Liver (tissue), 9 donors: ENCODE measurements around the gene COX20. TPM values are rescaled to one million over a fixed set of nuclear protein-coding genes. Genes with fewer than 3 reads are reported as not detected.

ENCODE experiments used
- DNase-seq: peaks from one replicate; pipeline ENCODE4 v3.0.0-alpha.2; 2017; ENCODE audit warnings: low spot score
- H3K27ac ChIP-seq, 2 donors: one replicate each; pipeline ENCODE4 v1.7.0; 2013; ENCODE audit warnings: inconsistent platforms in 2 of 2, low read length in 2 of 2, control low read depth in 1 of 2, low read depth in 1 of 2, mild to moderate bottlenecking in 1 of 2
- H3K27me3 ChIP-seq, 4 donors: one replicate each; pipeline versions ENCODE4 v1.6.1 to v1.7.0; 2013; ENCODE audit warnings: low read length in 3 of 4, inconsistent platforms in 1 of 4, mild to moderate bottlenecking in 1 of 4, moderate library complexity in 1 of 4; ENCODE audit not compliant: control insufficient read depth in 4 of 4, insufficient read depth in 4 of 4
- H3K36me3 ChIP-seq, 4 donors: one replicate each; pipeline versions ENCODE4 v1.6.1 to v1.7.0; 2013; ENCODE audit warnings: low read length in 3 of 4, mild to moderate bottlenecking in 3 of 4, low read depth in 1 of 4, moderate library complexity in 1 of 4; ENCODE audit not compliant: control insufficient read depth in 4 of 4, insufficient read depth in 3 of 4
- H3K4me1 ChIP-seq, 4 donors: one replicate each; pipeline versions ENCODE4 v1.6.1 to v1.7.0; 2013; ENCODE audit warnings: low read length in 3 of 4, mild to moderate bottlenecking in 3 of 4, moderate library complexity in 1 of 4; ENCODE audit not compliant: control insufficient read depth in 4 of 4, insufficient read depth in 4 of 4
- H3K4me3 ChIP-seq, 3 donors: one replicate each; pipeline versions ENCODE4 v1.6.1 to v1.7.0; 2013; ENCODE audit warnings: low read length in 3 of 3, control low read depth in 1 of 3, low read depth in 1 of 3, mild to moderate bottlenecking in 1 of 3
- H3K9ac ChIP-seq, 2 donors: one replicate each; pipeline ENCODE4 v1.7.0; 2013; ENCODE audit warnings: low read length in 2 of 2, mild to moderate bottlenecking in 2 of 2, moderate library complexity in 2 of 2, control low read depth in 1 of 2, low read depth in 1 of 2
- H3K9me3 ChIP-seq, 4 donors: one replicate each; pipeline versions ENCODE4 v1.6.1 to v1.7.0; 2013; ENCODE audit warnings: low read length in 3 of 4; ENCODE audit not compliant: control insufficient read depth in 4 of 4
- EGR1 ChIP-seq, 2 donors: IDR thresholded peaks; 2 replicates each; pipeline ENCODE4 v1.6.1; 2016 to 2018; ENCODE audit warnings: antibody characterized with exemption in 2 of 2, low read depth in 2 of 2
- FOXA1 ChIP-seq: IDR thresholded peaks from 2 replicates; pipeline ENCODE4 v1.6.1; 2016; ENCODE audit warnings: antibody characterized with exemption
- FOXA2 ChIP-seq: IDR thresholded peaks from 2 replicates; pipeline ENCODE4 v1.6.1; 2016; ENCODE audit warnings: antibody characterized with exemption
- GABPA ChIP-seq, 2 donors: IDR thresholded peaks in 1 of 2; conservative IDR thresholded peaks in 1 of 2; 2 replicates each; pipeline ENCODE4 v1.6.1; 2016; ENCODE audit warnings: antibody characterized with exemption in 2 of 2, mild to moderate bottlenecking in 1 of 2, moderate library complexity in 1 of 2
- HNF4A ChIP-seq, 2 donors: conservative IDR thresholded peaks; 2 replicates each; pipeline ENCODE4 v1.6.1; 2016; ENCODE audit warnings: antibody characterized with exemption in 2 of 2, mild to moderate bottlenecking in 2 of 2
- HNF4G ChIP-seq: IDR thresholded peaks from 2 replicates; pipeline ENCODE4 v1.6.1; 2016; ENCODE audit warnings: antibody characterized with exemption
- JUND ChIP-seq, 2 donors: IDR thresholded peaks; 2 replicates each; pipeline ENCODE4 v1.6.1; 2016; ENCODE audit warnings: antibody characterized with exemption in 2 of 2
- NR2F2 ChIP-seq: IDR thresholded peaks from 2 replicates; pipeline ENCODE4 v1.6.1; 2016; ENCODE audit warnings: antibody characterized with exemption
- RAD21 ChIP-seq, 2 donors: IDR thresholded peaks; 2 replicates each; pipeline ENCODE4 v1.6.1; 2016; ENCODE audit warnings: antibody characterized with exemption in 2 of 2, mild to moderate bottlenecking in 2 of 2
- RXRA ChIP-seq, 2 donors: IDR thresholded peaks; 2 replicates each; pipeline ENCODE4 v1.6.1; 2017 to 2018; ENCODE audit warnings: antibody characterized with exemption in 2 of 2, mild to moderate bottlenecking in 1 of 2
- SP1 ChIP-seq: IDR thresholded peaks from 2 replicates; pipeline ENCODE4 v1.6.1; 2018; ENCODE audit warnings: antibody characterized with exemption, mild to moderate bottlenecking
- TAF1 ChIP-seq: conservative IDR thresholded peaks from 2 replicates; pipeline ENCODE4 v1.6.1; 2016; ENCODE audit warnings: antibody characterized with exemption, mild to moderate bottlenecking
- YY1 ChIP-seq: IDR thresholded peaks from 2 replicates; pipeline ENCODE4 v1.6.1; 2016; ENCODE audit warnings: antibody characterized with exemption, mild to moderate bottlenecking
- WGBS: extraction: QIAGEN DNeasy Blood & Tissue Kit; methylation state at CpG from one replicate; pipeline ENCODE4 v1.1.7; 2013; 5-methylcytosine and 5-hydroxymethylcytosine counted together
- polyA plus RNA-seq, 2 donors: library from polyadenylated mRNA; stranded (reverse) in 1 of 2; unstranded in 1 of 2; fragments of 200-250 nt in 1 of 2; fragments of >200 nt in 1 of 2; fragmentation: Nextera tagmentation in 1 of 2; extraction: Ambion mirVana in 1 of 2; gene quantifications; one replicate each; pipeline versions ENCODE4 v1.2.1 to v1.2.3, GENCODE V29; 2013 to 2015
- total RNA-seq, 2 donors: library from RNA; depleted of rRNA; stranded (reverse); fragments of >200 nt; gene quantifications; one replicate each; pipeline ENCODE4 v1.2.3, GENCODE V29; 2014
- TF ChIP-seq, protein P1 (sequence below): fragments of 150-350 bp; IDR thresholded peaks from 2 replicates; pipeline ENCODE4 v1.5.1; 2017; ENCODE audit warnings: improper control_type of control experiment, low read depth, low read length; ENCODE audit not compliant: missing input control
- TF ChIP-seq, protein P2 (sequence below): IDR thresholded peaks from 2 replicates; pipeline ENCODE4 v1.6.1; 2016; ENCODE audit warnings: antibody characterized with exemption
- TF ChIP-seq, protein P3 (sequence below): IDR thresholded peaks from 2 replicates; pipeline ENCODE4 v1.6.1; 2016; ENCODE audit warnings: antibody characterized with exemption
- TF ChIP-seq, protein P4 (sequence below): IDR thresholded peaks from 2 replicates; pipeline ENCODE4 v1.6.1; 2016; ENCODE audit warnings: antibody characterized with exemption, mild to moderate bottlenecking
- TF ChIP-seq, protein P5 (sequence below): IDR thresholded peaks from 2 replicates; pipeline ENCODE4 v1.6.1; 2016; ENCODE audit warnings: antibody characterized with exemption
- donor health status: healthy.
- donor health status: healthy.
- donor health status: healthy.
- donor health status: healthy.
- donor health status: healthy.

The COX20 gene
- total and polyA plus RNA-seq, 4 donors: 16.7 to 45.7 (median 19.0) TPM

DNA sequence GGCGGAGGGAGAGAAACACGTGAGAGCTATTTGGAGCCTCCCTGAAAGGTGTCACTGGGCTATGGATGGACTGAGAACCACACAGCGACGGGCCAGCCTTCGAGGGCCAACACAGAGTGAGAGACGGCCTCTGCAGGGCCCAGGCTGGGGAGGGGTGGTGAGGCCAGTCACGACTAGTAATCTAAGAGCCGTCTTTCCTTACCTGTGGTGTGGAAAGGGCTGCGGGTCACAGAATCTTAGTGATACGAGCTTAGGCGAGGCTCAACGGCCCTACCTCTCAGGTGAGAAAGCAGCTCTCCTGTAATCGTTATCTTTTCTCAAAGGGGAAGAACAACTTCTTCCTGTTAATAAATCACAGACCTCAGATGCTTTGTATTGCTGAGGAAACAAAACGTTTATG, 33.4 kb upstream of the COX20 start:
- DNase-seq: no peak
- no peaks in the 10 kb centered on the region for H3K4me1 ChIP-seq
- no peak overlapping the region for H3K27ac ChIP-seq
- WGBS: 67% methylated on average over 14 of the region's 14 CpGs
- H3K9me3 ChIP-seq: no peaks in the 10 kb centered on the region
- H3K4me3 ChIP-seq: no peak overlapping the region
- no peak overlapping the region for H3K9ac ChIP-seq
- TF ChIP-seq, protein P1, sequence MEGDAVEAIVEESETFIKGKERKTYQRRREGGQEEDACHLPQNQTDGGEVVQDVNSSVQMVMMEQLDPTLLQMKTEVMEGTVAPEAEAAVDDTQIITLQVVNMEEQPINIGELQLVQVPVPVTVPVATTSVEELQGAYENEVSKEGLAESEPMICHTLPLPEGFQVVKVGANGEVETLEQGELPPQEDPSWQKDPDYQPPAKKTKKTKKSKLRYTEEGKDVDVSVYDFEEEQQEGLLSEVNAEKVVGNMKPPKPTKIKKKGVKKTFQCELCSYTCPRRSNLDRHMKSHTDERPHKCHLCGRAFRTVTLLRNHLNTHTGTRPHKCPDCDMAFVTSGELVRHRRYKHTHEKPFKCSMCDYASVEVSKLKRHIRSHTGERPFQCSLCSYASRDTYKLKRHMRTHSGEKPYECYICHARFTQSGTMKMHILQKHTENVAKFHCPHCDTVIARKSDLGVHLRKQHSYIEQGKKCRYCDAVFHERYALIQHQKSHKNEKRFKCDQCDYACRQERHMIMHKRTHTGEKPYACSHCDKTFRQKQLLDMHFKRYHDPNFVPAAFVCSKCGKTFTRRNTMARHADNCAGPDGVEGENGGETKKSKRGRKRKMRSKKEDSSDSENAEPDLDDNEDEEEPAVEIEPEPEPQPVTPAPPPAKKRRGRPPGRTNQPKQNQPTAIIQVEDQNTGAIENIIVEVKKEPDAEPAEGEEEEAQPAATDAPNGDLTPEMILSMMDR: no peak
- TF ChIP-seq JUND (IDR thresholded peaks at IDR 0.05): no peak
- no peak for TF ChIP-seq SP1
- no peak for TF ChIP-seq RAD21 (IDR thresholded peaks at IDR 0.05)
- no peak for TF ChIP-seq RXRA (IDR thresholded peaks at IDR 0.05)
- no peak for TF ChIP-seq FOXA2
- TF ChIP-seq, protein P2, sequence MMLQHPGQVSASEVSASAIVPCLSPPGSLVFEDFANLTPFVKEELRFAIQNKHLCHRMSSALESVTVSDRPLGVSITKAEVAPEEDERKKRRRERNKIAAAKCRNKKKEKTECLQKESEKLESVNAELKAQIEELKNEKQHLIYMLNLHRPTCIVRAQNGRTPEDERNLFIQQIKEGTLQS: no peak
- TF ChIP-seq FOXA1: no peak
- TF ChIP-seq NR2F2: no peak
- no peak for TF ChIP-seq TAF1
- no peak for TF ChIP-seq GABPA (IDR thresholded peaks at IDR 0.05 in 1 of 2, conservative IDR thresholded peaks at IDR 0.05 in 1 of 2)
- TF ChIP-seq, protein P3, sequence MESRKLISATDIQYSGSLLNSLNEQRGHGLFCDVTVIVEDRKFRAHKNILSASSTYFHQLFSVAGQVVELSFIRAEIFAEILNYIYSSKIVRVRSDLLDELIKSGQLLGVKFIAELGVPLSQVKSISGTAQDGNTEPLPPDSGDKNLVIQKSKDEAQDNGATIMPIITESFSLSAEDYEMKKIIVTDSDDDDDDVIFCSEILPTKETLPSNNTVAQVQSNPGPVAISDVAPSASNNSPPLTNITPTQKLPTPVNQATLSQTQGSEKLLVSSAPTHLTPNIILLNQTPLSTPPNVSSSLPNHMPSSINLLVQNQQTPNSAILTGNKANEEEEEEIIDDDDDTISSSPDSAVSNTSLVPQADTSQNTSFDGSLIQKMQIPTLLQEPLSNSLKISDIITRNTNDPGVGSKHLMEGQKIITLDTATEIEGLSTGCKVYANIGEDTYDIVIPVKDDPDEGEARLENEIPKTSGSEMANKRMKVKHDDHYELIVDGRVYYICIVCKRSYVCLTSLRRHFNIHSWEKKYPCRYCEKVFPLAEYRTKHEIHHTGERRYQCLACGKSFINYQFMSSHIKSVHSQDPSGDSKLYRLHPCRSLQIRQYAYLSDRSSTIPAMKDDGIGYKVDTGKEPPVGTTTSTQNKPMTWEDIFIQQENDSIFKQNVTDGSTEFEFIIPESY: no peak
- TF ChIP-seq EGR1 (IDR thresholded peaks at IDR 0.05; ENCODE audit: low read depth in 2 of 2): no peak
- TF ChIP-seq, protein P4, sequence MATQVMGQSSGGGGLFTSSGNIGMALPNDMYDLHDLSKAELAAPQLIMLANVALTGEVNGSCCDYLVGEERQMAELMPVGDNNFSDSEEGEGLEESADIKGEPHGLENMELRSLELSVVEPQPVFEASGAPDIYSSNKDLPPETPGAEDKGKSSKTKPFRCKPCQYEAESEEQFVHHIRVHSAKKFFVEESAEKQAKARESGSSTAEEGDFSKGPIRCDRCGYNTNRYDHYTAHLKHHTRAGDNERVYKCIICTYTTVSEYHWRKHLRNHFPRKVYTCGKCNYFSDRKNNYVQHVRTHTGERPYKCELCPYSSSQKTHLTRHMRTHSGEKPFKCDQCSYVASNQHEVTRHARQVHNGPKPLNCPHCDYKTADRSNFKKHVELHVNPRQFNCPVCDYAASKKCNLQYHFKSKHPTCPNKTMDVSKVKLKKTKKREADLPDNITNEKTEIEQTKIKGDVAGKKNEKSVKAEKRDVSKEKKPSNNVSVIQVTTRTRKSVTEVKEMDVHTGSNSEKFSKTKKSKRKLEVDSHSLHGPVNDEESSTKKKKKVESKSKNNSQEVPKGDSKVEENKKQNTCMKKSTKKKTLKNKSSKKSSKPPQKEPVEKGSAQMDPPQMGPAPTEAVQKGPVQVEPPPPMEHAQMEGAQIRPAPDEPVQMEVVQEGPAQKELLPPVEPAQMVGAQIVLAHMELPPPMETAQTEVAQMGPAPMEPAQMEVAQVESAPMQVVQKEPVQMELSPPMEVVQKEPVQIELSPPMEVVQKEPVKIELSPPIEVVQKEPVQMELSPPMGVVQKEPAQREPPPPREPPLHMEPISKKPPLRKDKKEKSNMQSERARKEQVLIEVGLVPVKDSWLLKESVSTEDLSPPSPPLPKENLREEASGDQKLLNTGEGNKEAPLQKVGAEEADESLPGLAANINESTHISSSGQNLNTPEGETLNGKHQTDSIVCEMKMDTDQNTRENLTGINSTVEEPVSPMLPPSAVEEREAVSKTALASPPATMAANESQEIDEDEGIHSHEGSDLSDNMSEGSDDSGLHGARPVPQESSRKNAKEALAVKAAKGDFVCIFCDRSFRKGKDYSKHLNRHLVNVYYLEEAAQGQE: no peak
- TF ChIP-seq, protein P5, sequence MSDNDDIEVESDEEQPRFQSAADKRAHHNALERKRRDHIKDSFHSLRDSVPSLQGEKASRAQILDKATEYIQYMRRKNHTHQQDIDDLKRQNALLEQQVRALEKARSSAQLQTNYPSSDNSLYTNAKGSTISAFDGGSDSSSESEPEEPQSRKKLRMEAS: no peak
- TF ChIP-seq YY1: no peak
- TF ChIP-seq HNF4G: no peak
- TF ChIP-seq HNF4A (conservative IDR thresholded peaks at IDR 0.05): no peak
- H3K27me3 ChIP-seq: no peaks in the 10 kb centered on the region
- H3K36me3 ChIP-seq: no peaks in the 10 kb centered on the region
